Activated CD4-positive, alpha-beta T cell treated with anti-CD3 and anti-CD28 coated beads for 1 hour (primary cell): ENCODE data around the gene IGSF22.
"Not testable (repeated sequence)": the region's sequence is repeated elsewhere in the genome, so short reads cannot be mapped to it uniquely, and the experiment has no call there.

Experiments used
- DNase-seq: peaks from one replicate; pipeline ENCODE4 v3.0.0-alpha.2; 2020

Gene IGSF22

GRCh38 chr11:18681949-18682348 lies 44.0 kb downstream of the IGSF22 start:
- not testable (repeated sequence) for DNase-seq

GRCh38 chr11:18677560-18677959 lies 48.4 kb downstream of the IGSF22 start:
- no peak for DNase-seq

- no peak for DNase-seq
These were observed 49.2 kb downstream of the IGSF22 start for GRCh38 chr11:18676803-18677202.

GRCh38 chr11:18672209-18672608 lies 53.8 kb downstream of the IGSF22 start:
- peak; percentile 16 for DNase-seq

GRCh38 chr11:18671246-18671645 lies 54.7 kb downstream of the IGSF22 start:
- no peak for DNase-seq

- no peak for DNase-seq
These were observed 56.3 kb downstream of the IGSF22 start for GRCh38 chr11:18669711-18670110.

GRCh38 chr11:18669219-18669596 lies 56.8 kb downstream of the IGSF22 start:
- DNase-seq = no peak

GRCh38 chr11:18668131-18668530 lies 57.9 kb downstream of the IGSF22 start:
- no peak for DNase-seq

- DNase-seq = not testable (repeated sequence)
These were observed 60.6 kb downstream of the IGSF22 start for GRCh38 chr11:18665353-18665872.

GRCh38 chr11:18657673-18658072 lies 68.3 kb downstream of the IGSF22 start:
- no peak for DNase-seq
